ENCODE data around the gene TET2. TPM values are rescaled to one million over a fixed set of nuclear protein-coding genes. Genes with fewer than 3 reads are reported as not detected.

The TET2 gene
- total RNA-seq, 4 donors from 2014 or later = 30.3 to 57.6 (median 38.8) TPM

DNA sequence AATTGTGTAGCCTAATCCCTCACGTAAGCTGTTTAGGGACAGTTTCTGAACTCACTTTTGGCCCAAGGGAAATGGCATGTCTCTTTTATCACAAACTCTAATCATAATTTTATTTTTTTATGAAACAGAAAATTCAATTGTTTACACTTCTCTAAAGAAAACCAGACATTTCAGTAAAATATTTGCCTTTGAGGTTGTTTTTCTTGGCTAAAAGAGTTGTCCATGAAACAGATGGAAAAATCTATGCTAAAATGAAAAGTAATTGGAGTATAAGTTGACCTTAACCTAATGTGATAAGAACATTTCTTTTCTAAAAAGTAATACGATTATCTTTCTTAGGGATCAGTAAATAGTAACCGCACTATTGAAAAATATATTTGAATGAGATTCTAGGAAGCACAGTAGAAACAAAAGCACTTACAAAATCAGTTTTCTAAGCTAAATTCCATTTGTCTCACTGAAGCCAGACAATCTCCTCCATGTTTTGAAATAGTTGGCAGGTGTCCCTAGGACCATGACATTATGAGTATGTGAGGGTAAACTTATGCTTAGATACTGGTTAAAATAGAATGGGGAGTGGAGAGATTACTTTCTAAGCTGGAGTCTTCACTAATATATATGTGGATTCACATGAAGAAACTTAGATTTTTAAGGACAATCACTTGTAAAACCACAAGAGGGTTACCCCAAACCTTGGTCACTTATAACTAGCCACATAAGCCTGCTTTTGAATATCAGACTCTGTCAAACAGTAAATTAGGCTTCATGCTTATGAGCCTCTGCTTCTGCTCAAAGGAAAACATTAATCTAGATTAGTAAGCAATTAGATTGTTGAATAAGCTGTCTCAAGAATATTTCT lies 20.1 kb upstream of the TET2 start:
- Histone ChIP-seq H3K27ac (no peak overlapping the region), H3K4me3 (no peak overlapping the region), H3K36me3 (no peaks in the 10 kb centered on the region), H3K27me3 (no peaks in the 10 kb centered on the region), H3K4me1 (no peaks in the 10 kb centered on the region), H3K9me3 (no peaks in the 10 kb centered on the region)
- TF ChIP-seq POLR2A (IDR thresholded peaks at IDR 0.05) = no peak
- TF ChIP-seq, protein P1, sequence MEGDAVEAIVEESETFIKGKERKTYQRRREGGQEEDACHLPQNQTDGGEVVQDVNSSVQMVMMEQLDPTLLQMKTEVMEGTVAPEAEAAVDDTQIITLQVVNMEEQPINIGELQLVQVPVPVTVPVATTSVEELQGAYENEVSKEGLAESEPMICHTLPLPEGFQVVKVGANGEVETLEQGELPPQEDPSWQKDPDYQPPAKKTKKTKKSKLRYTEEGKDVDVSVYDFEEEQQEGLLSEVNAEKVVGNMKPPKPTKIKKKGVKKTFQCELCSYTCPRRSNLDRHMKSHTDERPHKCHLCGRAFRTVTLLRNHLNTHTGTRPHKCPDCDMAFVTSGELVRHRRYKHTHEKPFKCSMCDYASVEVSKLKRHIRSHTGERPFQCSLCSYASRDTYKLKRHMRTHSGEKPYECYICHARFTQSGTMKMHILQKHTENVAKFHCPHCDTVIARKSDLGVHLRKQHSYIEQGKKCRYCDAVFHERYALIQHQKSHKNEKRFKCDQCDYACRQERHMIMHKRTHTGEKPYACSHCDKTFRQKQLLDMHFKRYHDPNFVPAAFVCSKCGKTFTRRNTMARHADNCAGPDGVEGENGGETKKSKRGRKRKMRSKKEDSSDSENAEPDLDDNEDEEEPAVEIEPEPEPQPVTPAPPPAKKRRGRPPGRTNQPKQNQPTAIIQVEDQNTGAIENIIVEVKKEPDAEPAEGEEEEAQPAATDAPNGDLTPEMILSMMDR (IDR thresholded peaks at IDR 0.05) = no peak
- DNase-seq = no peak

DNA sequence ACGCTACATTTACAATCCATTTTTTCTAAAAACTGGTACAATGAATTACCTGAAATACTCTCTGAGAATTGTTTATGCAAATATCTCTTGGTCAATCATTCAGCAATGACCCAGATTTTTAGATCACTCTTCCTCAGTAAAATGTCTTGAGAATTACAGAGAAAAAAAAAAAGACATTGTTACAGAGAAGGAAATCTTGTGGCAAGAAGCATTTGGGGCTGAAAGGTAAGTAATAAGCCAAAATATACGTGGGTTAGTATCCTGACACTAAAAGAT lies 19.6 kb upstream of the TET2 start:
- Histone ChIP-seq H3K4me3 (no peak overlapping the region), H3K36me3 (no peaks in the 10 kb centered on the region), H3K27me3 (no peaks in the 10 kb centered on the region), H3K9me3 (no peaks in the 10 kb centered on the region), H3K4me1 (no peaks in the 10 kb centered on the region), H3K27ac (no peak overlapping the region)
- no peak for TF ChIP-seq POLR2A (IDR thresholded peaks at IDR 0.05)
- TF ChIP-seq, protein P1 (IDR thresholded peaks at IDR 0.05) = no peak
- no peak for DNase-seq

DNA sequence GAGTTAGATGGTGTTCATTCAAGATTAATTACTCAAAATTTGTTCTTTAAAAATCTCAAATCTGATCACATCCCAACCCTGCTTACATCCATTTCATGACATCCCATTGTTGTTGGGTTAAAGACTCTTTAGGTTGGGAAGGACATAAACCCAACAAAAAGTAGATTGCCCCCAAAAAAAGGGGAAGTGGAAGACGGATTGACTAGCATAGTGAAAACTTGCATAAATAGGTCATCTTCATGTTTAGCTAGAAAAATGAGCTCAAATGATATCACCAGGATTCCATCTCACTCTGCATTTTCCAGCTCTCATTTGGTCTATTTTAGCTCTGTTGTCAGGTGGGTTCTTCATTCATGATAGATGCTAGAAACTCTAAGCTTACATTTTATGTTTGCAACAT lies 18.5 kb upstream of the TET2 start:
- no peak for DNase-seq
- no peaks in the 10 kb centered on the region for H3K36me3 ChIP-seq
- no peaks in the 10 kb centered on the region for H3K27me3 ChIP-seq
- H3K4me3 ChIP-seq = no peak overlapping the region
- H3K9me3 ChIP-seq = no peaks in the 10 kb centered on the region
- H3K27ac ChIP-seq = no peak overlapping the region
- TF ChIP-seq, protein P1 (IDR thresholded peaks at IDR 0.05) = no peak
- no peak for TF ChIP-seq POLR2A (IDR thresholded peaks at IDR 0.05)
- no peaks in the 10 kb centered on the region for H3K4me1 ChIP-seq

DNA sequence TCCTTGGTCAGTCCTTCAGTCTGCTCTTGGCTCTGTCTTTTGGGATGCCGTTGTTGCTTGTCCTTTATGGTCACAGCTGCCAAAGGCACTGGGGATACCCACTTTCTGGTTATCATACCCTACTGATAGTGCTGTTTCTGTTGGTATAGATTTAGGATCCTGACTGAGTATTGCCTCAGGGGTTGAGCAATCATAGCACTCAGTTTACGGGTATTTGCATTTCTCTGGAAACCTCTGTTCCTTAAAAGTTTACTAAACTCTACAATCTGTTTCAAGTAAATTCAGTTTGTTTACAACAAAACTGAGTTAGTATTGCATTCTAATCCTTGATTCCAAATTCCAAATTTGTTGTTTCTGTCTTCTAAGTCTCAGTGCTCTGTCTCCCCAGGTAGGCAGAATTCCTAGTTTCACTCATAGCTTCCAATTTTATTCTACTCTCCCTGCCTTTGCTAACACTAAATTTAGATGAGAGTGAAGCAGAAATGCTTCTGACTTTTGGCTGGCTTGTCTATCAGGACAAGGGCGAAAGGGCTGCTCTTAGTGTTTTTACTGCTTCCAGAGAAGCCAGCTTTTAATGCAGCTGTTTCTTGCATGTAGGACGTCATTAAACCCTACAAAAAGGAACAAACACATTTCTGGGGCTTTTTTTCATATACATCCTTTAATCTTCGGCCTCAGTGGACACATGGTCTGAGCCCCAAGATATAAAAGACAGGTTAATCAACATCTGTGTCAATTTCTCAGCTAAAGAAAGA lies 17.2 kb upstream of the TET2 start:
- no peaks in the 10 kb centered on the region for H3K27me3 ChIP-seq
- H3K4me3 ChIP-seq = no peak overlapping the region
- H3K36me3 ChIP-seq = no peaks in the 10 kb centered on the region
- no peaks in the 10 kb centered on the region for H3K4me1 ChIP-seq
- no peak overlapping the region for H3K27ac ChIP-seq
- TF ChIP-seq, protein P1 (IDR thresholded peaks at IDR 0.05) = no peak
- TF ChIP-seq POLR2A (IDR thresholded peaks at IDR 0.05) = no peak
- no peak for DNase-seq
- H3K9me3 ChIP-seq = no peaks in the 10 kb centered on the region

DNA sequence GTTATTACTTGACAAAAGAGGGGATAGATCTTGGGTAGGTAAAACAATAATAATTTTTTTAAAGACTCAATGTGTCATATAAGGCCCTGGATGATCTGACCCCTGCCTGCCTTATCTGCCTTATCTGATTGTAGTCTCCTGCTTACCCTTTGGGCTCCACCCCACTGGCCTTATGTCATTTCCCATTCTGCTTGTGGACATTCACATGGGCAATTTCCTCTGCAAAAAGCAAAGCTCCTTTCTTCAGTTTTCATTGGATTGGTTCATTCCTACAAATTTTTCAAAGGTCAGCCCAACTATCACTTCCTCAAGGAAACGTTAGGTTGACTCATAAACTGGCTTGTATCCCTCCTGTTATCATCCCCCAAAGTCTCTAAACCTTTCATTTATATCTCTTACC lies 15.7 kb upstream of the TET2 start:
- DNase-seq = no peak
- H3K27ac ChIP-seq = no peak overlapping the region
- H3K9me3 ChIP-seq = no peaks in the 10 kb centered on the region
- TF ChIP-seq, protein P1 (IDR thresholded peaks at IDR 0.05) = no peak
- no peak for TF ChIP-seq POLR2A (IDR thresholded peaks at IDR 0.05)
- no peaks in the 10 kb centered on the region for H3K4me1 ChIP-seq
- no peaks in the 10 kb centered on the region for H3K27me3 ChIP-seq
- H3K4me3 ChIP-seq = no peak overlapping the region
- H3K36me3 ChIP-seq = no peaks in the 10 kb centered on the region
